Suprapubic skin (tissue), 4 donors: ENCODE data around the gene RGS1. TPM values are rescaled to one million over a fixed set of nuclear protein-coding genes. Genes with fewer than 3 reads are reported as not detected.

Experiments used
- DNase-seq, 2 donors: peaks; one replicate each; pipeline ENCODE4 v3.0.0-alpha.2; 2019; ENCODE audit warnings: low spot score in 2 of 2
- H3K27ac ChIP-seq: fragments of 200-600 bp; sonication (generic); one replicate; pipeline ENCODE4 v1.5.1; 2019
- H3K27me3 ChIP-seq: fragments of 200-600 bp; sonication (generic); one replicate; pipeline ENCODE4 v1.5.1; 2019
- H3K36me3 ChIP-seq: fragments of 200-600 bp; sonication (generic); one replicate; pipeline ENCODE4 v1.5.1; 2019
- H3K4me1 ChIP-seq: fragments of 200-600 bp; sonication (generic); one replicate; pipeline ENCODE4 v1.5.1; 2019
- H3K4me3 ChIP-seq: fragments of 200-600 bp; sonication (generic); one replicate; pipeline ENCODE4 v1.5.1; 2019; ENCODE audit warnings: mild to moderate bottlenecking
- H3K9me3 ChIP-seq: fragments of 200-600 bp; sonication (generic); one replicate; pipeline ENCODE4 v1.5.1; 2019
- CTCF ChIP-seq, 2 donors: fragments of 200-600 bp in 1 of 2; fragments of 450-650 bp in 1 of 2; sonication (generic) in 1 of 2; IDR thresholded peaks; one replicate each; pipeline ENCODE4 v1.5.1; 2016 to 2019; ENCODE audit warnings: antibody characterized with exemption in 2 of 2, mild to moderate bottlenecking in 1 of 2, moderate library complexity in 1 of 2
- EP300 ChIP-seq: sonication (generic); formaldehyde crosslinking; IDR thresholded peaks from one replicate; pipeline ENCODE4 v1.6.1; 2017; ENCODE audit warnings: antibody characterized with exemption
- POLR2A ChIP-seq, 2 donors: fragments of 450-650 bp; IDR thresholded peaks; one replicate each; pipeline ENCODE4 v1.6.1; 2017; ENCODE audit warnings: antibody characterized with exemption in 2 of 2, mild to moderate bottlenecking in 2 of 2, moderate library complexity in 2 of 2
- POLR2AphosphoS5 ChIP-seq, 3 donors: sonication (generic); formaldehyde crosslinking; IDR thresholded peaks; one replicate each; pipeline ENCODE4 v1.6.1; 2017; ENCODE audit warnings: antibody characterized with exemption in 3 of 3
- WGBS: methylation state at CpG from one replicate; pipeline ENCODE4 v1.1.5; 2018; 5-methylcytosine and 5-hydroxymethylcytosine counted together
- total RNA-seq, 4 donors: library from RNA; depleted of rRNA; stranded (reverse); fragments of >200 nt; gene quantifications; one replicate each; pipeline ENCODE4 v1.1.0, GENCODE V29; 2016

The RGS1 gene
- total RNA-seq, 4 donors from 2014 or later, result 5.3 to 20.8 (median 13.8) TPM

GRCh38 chr1:192580351-192580962 lies 4.9 kb downstream of the RGS1 start:
- no peak for TF ChIP-seq EP300
- TF ChIP-seq POLR2AphosphoS5 (IDR thresholded peaks at IDR 0.05), result no peak
- no peak for TF ChIP-seq POLR2A (IDR thresholded peaks at IDR 0.05)
- no peak for TF ChIP-seq CTCF (IDR thresholded peaks at IDR 0.05)
- no peak for DNase-seq
- 93% methylated on average over 3 of the region's 3 CpGs for WGBS

GRCh38 chr1:192581131-192581927 lies 5.8 kb downstream of the RGS1 start:
- TF ChIP-seq EP300 (no peak), POLR2A (IDR thresholded peaks at IDR 0.05) (no peak), CTCF (IDR thresholded peaks at IDR 0.05) (no peak), POLR2AphosphoS5 (IDR thresholded peaks at IDR 0.05) (no peak)
- no peaks in the 10 kb centered on the region for H3K27me3 ChIP-seq
- no peaks in the 10 kb centered on the region for H3K9me3 ChIP-seq
- H3K36me3 ChIP-seq, result no peaks in the 10 kb centered on the region
- no peaks in the 10 kb centered on the region for H3K4me1 ChIP-seq
- DNase-seq, result no peak
- H3K27ac ChIP-seq, result no peak overlapping the region
- WGBS, result 70% methylated on average over 4 of the region's 4 CpGs
- no peak overlapping the region for H3K4me3 ChIP-seq

More at GRCh38 chr1:192580351-192580962, 4.9 kb downstream of the RGS1 start:
- no peaks in the 10 kb centered on the region for H3K27me3 ChIP-seq
- no peak overlapping the region for H3K4me3 ChIP-seq
- H3K27ac ChIP-seq, result no peak overlapping the region
- no peaks in the 10 kb centered on the region for H3K9me3 ChIP-seq
- no peaks in the 10 kb centered on the region for H3K4me1 ChIP-seq
- no peaks in the 10 kb centered on the region for H3K36me3 ChIP-seq

DNA sequence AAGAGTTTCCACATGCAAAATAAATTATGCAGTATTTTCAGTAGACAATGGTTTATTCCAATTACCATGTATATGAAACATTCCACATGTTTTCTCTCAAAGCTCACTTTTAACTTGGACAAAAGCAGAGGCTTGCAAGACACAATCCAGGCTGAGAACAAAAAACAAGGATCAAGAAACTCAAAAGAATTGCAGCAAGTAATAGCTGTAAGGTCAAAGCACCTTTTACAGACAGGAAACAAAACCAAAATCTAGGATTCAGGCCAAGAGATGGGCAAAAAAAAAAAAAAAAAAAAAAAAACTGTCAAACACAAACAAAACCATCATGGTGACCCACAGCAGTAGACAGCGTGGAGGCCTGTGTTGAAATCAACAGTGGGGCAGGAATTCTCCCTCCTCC lies 9.3 kb downstream of the RGS1 start:
- H3K27me3 ChIP-seq, result no peaks in the 10 kb centered on the region
- no peaks in the 10 kb centered on the region for H3K4me1 ChIP-seq
- H3K9me3 ChIP-seq, result no peaks in the 10 kb centered on the region
- H3K36me3 ChIP-seq, result no peaks in the 10 kb centered on the region
- no peak overlapping the region for H3K4me3 ChIP-seq
- no peak for TF ChIP-seq EP300
- TF ChIP-seq POLR2AphosphoS5 (IDR thresholded peaks at IDR 0.05), result no peak
- TF ChIP-seq POLR2A (IDR thresholded peaks at IDR 0.05), result no peak
- no peak for TF ChIP-seq CTCF (IDR thresholded peaks at IDR 0.05)
- H3K27ac ChIP-seq, result no peak overlapping the region
- 90% methylated on average over 1 of the region's 1 CpG for WGBS
- DNase-seq, result no peak

DNA sequence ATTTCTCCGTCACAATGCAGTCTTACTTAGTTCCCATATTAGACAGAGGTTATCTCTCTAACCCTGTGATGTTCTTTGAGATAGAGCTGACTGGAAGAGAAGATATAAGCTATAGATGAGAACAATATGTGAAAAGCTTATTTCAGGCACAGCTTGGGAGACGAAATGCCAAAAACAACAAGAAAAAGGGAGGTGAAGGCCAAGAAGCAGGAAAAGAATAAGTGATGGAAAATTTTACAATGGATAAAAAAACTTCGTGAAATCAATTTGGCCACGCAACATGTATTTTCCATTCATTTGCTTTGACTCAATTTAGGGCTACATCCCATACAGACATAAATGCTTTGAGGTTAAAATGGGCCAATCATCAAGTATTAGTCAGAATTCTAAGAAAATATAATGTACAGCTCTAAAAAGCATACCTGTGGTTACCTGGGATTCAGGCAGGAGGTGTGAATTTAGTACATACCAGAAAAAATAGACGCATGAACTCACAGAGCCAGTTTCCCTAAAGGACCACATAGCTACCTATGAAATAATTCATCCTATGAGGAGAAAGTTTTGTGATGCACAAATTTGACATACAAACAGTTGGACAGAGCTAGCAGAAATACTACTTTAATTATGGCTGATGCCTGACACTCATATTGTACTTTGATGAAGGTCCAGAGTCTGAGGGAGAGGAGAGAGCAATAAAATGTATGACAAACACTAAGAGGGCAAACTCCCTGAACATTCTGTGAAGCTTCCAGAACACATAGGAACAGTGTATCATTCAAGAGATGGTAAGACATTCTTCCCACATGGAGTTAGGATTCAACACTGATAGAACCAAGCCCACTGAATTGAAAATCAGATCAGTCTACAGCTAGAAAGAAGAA lies 12.1 kb downstream of the RGS1 start:
- H3K27me3 ChIP-seq, result no peaks in the 10 kb centered on the region
- no peaks in the 10 kb centered on the region for H3K4me1 ChIP-seq
- H3K27ac ChIP-seq, result no peak overlapping the region
- TF ChIP-seq CTCF (IDR thresholded peaks at IDR 0.05), result no peak
- no peak for TF ChIP-seq POLR2AphosphoS5 (IDR thresholded peaks at IDR 0.05)
- no peak for TF ChIP-seq POLR2A (IDR thresholded peaks at IDR 0.05)
- TF ChIP-seq EP300, result no peak
- no peaks in the 10 kb centered on the region for H3K9me3 ChIP-seq
- DNase-seq, result no peak
- no peaks in the 10 kb centered on the region for H3K36me3 ChIP-seq
- WGBS, result 84% methylated on average over 5 of the region's 5 CpGs
- H3K4me3 ChIP-seq, result no peak overlapping the region
